Mammary epithelial cell (primary cell): ENCODE results near the gene C5orf46.

ENCODE experiments used
- EZH2 ChIP-seq: IDR thresholded peaks from 2 replicates; pipeline ENCODE4 v1.6.1; 2012; ENCODE audit warnings: low read length, inconsistent platforms, borderline replicate concordance
- TF ChIP-seq, protein P1 (sequence below), 2 donors: IDR thresholded peaks in 1 of 2; conservative IDR thresholded peaks in 1 of 2; 2 replicates each; pipeline ENCODE4 v1.5.1; 2011 to 2012; ENCODE audit warnings: inconsistent platforms in 2 of 2, low read length in 2 of 2, mild to moderate bottlenecking in 2 of 2, control low read depth in 1 of 2, low read depth in 1 of 2; ENCODE audit not compliant: insufficient read depth in 1 of 2; ENCODE audit errors: extremely low read depth in 1 of 2

DNA sequence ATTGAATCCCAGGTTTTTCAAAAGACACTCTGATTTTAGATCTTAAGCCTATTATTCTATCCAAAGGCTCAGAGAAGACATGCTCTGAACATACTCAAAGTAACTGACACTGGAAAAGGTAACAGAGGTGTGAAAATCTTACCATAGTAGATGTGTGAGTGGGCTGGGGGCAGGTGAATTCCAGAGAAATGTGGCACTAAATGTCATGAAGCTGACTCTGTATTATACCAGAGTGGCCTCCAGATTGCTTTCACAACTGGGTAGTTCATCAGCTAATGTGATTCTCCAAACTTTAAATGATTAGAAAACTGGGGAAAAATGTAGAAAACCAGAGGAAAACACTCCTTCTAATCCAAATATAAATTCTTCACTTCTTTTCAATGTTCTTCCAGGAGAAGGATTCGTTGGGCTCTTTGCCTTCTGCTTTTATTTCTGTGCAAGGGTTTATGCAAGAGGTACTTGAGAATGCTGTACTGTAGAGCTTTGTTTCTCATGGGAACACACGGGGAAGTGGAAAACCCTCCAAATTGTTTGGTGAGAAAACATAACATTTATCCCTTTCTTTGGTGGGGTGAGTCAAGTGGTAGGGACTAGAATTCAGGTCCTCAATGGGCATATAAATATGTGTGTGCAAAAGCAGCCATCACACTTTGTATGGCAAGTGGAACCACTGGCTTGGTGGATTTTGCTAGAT, 28.1 kb downstream of the C5orf46 start, which contains the start of gene SCGB3A2:
- TF ChIP-seq, protein P1, sequence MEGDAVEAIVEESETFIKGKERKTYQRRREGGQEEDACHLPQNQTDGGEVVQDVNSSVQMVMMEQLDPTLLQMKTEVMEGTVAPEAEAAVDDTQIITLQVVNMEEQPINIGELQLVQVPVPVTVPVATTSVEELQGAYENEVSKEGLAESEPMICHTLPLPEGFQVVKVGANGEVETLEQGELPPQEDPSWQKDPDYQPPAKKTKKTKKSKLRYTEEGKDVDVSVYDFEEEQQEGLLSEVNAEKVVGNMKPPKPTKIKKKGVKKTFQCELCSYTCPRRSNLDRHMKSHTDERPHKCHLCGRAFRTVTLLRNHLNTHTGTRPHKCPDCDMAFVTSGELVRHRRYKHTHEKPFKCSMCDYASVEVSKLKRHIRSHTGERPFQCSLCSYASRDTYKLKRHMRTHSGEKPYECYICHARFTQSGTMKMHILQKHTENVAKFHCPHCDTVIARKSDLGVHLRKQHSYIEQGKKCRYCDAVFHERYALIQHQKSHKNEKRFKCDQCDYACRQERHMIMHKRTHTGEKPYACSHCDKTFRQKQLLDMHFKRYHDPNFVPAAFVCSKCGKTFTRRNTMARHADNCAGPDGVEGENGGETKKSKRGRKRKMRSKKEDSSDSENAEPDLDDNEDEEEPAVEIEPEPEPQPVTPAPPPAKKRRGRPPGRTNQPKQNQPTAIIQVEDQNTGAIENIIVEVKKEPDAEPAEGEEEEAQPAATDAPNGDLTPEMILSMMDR (conservative IDR thresholded peaks at IDR 0.05 in 1 of 2, IDR thresholded peaks at IDR 0.05 in 1 of 2; ENCODE audit: extremely low read depth in 1 of 2, insufficient read depth in 1 of 2, low read depth in 1 of 2, low read length in 2 of 2) = no peak
- TF ChIP-seq EZH2 = no peak
